ENCODE measurements around the gene PBX4.

PBX4 gene

DNA sequence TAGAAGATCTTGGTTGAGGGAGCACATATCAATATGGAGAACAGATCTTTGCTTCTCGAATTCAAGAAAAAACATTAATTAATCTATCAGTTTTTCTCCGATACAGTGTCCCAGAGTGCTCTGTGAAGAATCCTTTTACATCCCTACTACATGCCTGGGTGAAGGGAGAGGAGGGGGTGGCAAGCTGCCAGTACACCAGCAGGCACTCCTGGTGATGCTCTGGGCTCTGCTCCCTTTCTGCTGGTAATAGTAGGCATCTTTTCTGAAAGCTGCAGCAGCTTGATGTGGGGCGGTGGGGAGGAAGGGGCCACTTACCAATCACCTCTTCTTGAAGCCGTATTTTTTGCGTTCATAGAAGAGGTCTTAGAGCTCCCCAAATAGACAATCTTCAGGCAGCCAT lies 30.7 kb downstream of the PBX4 start:
- no peak for DNase-seq

DNA sequence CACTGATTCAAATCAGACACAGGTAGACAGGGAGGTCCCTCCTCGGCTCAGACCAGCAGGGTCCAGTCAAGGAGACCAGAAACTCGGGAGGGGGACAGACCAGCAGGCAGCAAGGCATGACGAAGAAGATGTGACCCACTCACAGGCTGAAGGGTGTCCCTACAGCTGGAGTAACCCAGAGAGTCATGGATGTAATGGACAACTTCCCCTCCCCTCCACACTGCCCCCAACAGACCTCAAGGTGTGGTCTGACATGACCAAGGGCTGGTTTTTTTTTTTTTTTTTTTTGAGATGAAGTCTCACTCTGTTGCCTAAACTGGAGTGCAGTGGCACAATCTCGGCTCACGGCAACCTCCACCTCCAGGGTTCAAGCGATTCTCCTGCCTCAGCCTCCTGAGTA lies 34.1 kb downstream of the PBX4 start:
- no peak for DNase-seq

DNA sequence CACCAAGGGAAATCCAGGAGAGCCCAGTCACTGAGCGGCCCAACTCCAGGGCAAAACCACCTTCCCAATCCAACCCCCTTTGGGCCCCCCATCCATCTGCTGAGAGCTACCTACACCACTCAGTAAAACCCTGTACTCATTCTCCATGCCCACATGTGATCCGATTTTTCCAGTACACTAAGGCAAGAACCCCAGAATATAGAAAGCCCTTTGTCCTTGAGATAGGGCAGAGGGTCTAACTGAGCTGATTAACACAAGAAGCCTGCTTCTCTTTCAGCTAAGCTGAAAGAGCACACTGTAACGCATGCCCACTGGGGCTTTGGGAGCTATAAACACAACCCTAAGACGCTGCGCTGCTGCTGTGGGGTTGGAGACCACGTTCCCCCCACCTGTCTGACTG lies 36.0 kb downstream of the PBX4 start:
- no peak for DNase-seq

DNA sequence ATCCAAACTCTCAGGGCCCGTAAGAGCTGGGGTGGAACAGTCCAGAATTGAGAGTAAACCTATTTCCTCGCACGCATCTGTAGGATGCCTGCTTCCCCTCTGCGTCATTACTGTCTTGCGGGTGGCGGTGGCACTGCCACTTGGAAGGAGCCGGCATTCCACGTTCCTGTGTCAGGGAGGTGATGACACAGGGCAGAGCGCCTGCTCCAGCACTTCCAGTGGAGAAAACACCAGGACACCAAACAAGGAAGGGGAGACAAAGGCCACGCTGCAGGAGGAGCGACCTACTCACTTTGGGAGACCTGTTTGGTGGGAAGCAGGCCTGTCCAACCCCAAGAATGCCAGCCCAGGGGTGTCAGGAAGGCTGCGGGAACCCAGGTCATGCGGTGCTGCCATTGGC lies 37.1 kb downstream of the PBX4 start:
- no peak for DNase-seq

DNA sequence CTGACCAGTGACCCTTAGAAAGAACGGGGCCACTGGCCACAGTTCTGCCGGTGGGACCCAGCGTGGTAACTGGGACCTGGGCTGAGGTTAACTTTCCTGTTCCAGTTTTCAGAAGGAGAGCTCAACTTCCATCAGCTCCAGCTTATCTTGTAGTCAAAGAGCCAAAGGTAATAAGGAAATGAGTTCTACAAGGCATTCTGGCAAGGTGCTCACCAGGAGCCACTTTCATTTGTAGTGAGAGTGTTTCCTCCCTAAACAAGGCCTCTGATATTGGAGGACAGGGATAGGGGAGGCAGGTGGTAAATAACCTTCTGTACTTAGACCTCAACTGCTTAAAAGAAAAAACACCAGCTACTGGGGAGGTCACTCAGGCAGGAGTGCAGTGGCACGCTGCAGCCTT lies 38.1 kb downstream of the PBX4 start:
- DNase-seq, result no peak

DNA sequence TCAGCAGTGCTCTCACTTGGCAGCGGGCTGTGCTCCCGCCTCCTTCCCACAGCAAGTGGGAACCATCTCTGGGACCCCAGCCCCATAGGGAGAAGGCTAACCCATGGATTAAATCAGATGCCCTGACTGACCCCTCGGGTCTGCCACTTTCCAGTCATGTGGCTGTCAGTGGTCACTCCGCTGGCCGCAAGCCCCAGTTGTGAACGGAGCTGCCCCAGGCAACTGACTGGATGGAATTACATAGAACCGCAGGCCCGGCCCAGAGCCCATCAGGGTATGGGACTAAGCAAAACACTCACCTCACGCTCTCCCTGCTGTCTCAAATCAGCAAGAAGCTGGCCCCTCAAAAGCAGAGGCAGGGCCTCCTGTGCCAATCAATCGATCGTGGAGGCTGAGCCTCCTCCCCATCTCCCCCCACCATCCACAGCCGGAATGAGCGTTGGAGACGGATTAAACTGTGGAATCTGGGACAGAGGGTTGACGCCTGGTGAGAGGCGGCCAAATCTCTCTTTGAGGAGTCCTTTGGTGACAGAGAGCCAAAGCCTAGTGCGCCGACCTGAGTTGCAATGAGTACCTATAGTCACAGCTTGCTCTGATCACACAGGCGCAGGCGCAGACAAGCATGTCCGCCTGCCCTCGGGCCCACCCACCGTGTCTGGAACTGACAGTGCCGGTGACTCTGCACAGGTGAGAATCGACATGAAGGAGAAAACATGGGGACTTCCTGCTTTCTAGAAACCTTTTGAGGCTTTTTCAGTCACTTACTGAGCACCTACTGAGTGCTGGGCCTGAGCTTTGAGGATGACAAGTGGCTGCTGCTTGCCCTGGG lies 38.7 kb downstream of the PBX4 start:
- DNase-seq, result no peak

DNA sequence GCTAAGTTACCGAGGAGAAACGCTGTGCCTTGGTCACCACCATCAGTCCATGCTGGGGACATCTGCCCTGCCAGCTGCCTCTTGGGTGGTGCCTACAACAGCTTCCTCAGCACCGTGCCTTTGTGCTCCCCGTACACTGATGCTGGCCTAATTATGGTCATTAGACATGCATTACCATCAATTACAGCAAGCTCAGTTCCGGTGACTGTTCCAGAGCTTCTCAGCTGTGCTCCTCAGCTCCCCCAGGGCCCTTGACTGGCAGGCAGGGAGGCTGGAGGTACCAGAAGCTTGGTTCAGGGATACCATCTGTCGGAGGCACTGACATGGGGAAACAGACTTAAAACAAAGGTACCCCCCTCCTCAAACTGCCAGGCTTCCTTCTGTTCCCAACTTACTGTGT lies 40.2 kb downstream of the PBX4 start:
- DNase-seq, result no peak

DNA sequence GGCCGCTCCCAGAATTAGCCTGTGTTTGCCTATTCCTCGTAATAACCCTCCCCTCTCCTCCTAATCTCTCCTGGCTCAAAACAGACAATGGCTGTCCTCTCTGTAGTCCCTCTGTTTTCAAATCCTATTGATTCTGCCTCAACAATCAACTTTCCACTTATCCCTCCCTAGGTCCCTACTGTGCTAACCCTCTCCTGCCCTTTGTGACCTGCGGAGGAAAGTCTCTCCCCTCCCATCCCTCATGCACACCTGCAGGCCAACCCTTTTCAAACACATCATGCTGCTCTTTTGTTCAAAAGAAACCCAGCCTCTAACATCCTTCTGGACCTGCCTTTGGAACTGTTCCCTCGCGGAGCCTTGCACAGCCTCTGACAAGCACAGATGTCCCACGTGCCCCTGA lies 43.1 kb downstream of the PBX4 start:
- no peak for DNase-seq

DNA sequence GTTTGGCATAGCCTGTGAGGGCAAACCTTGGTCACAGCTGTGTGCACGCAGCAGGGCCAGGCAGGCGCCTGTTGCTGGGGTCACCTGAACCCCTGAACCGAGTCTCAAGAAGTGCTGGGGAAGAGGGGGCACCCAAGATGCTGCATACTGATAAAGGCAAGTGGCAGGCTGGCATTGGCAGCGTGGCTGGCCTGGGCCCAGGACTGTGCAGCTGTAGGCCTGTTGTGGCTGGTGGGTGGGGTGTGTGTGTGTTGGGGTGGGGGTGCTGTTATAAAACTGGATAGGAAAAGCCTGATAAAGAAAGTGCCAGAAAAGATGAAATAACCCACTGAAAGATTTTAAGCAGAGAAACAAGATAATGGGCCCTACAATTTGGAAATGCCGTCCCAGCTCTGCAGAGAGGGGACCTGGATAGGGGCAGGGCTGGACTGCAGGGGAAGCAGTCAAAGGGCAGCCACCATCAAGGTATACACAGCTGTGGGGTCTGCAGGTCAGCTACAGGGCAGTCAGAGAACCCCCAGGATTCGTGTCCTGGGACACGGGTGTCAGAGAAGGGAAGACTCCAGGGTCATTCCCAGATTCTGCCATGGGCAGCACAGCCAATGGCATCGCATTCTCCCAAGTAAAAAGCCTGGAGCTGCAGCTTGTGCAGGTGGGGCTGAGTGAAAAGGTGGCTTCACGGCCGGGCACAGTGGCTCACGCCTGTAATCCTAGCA lies 47.3 kb downstream of the PBX4 start:
- no peak for DNase-seq

DNA sequence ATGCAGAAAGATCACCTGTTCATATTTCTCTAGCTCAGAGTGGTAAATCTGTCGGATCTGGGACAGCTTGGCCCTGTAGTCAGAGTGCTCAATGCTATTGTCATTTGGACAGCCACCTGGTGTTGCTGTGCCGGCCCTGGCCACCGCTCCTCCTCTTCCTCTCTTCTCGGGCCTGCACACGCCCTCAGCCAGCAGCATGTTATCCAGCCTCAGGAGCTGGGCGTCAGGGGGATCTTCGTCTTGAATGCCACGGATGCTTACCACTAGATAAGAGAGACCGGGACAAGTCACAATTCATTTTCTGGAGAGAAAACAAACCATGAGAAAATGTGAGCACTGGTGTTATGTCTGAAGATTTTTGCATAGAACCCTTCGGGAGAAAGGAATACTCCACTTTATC lies 47.9 kb downstream of the PBX4 start:
- no peak for DNase-seq

DNA sequence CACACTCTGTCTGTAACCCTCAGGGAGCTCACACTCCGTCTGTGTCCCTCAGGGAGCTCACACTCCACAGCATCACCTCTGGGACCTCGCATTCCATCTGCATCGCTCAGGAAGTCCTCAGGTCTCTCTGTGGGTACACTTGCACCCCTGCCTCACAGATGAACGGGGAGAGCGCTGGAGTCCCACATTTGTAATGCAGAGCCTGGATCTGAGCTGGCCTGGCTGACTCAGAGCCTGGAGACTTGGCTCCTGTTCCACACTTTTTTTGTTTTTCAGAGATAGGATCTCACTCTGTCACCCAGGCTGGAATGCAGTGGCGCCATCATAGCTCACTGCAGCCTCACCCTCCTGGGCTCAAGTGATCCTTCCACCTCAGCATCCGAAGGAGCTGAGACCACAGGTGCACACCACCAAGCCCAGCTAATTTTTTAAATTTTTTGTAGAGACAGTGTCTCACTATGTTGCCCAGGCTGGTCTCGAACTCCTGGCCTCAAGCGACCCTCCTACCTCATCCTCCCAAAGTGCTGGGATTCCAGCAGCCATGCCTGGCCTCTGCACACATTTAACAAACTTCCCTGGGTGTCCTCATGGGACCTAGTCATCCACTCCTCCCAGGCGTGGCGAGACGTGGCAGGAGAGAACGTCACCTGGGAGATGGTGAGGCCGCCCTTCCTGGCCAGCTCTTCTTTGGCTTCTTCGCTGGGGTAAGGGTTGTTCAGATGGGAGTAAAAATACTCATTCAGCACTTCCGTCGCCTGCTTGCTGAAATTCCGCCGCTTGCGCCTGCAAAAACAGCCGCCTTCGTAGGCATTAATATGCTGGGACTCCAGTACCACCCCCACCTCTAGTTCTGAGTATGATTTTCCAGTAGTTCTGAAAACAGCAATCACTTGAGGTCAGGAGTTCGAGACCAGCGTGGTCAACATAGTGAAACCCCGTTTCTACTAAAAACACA lies 49.4 kb downstream of the PBX4 start:
- DNase-seq, result no peak

DNA sequence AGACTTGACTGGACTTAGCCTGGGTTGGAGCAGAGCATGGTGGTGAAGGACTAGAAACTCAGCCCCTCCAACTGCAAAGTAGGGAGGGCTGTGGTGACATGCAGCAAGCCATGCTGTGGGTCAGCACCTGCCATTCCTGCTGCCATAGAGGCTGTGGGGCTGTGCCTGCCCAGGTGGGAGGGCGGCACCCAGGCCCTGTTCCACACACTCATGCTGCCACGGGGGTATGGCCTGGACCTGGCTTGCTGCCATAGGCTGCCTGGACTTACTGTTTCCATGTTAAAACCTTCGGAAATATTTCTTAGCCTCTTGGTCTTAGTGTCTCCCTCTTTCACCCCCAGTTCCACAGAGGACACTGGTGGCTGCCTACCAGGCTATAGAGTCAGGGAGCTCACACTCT lies 51.1 kb downstream of the PBX4 start:
- DNase-seq, result no peak

DNA sequence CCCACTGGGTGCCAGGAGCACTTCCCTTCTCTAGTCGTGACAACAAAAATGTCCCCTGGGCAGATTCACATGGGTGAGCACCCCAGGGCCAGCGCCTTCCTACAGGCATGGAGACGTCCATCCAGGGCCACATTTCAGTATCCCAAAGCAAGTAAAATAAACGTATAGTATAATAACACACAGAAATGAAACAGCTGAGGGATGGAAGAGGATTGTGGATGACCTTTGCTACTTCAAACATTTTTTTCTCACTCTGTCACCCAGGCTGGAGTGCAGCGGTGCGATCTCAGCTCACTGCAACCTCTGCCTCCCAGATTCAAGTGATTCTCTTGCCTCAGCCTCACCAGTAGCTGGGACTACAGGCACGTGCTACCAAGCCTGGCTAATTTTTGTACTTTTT lies 52.2 kb downstream of the PBX4 start:
- no peak for DNase-seq

DNA sequence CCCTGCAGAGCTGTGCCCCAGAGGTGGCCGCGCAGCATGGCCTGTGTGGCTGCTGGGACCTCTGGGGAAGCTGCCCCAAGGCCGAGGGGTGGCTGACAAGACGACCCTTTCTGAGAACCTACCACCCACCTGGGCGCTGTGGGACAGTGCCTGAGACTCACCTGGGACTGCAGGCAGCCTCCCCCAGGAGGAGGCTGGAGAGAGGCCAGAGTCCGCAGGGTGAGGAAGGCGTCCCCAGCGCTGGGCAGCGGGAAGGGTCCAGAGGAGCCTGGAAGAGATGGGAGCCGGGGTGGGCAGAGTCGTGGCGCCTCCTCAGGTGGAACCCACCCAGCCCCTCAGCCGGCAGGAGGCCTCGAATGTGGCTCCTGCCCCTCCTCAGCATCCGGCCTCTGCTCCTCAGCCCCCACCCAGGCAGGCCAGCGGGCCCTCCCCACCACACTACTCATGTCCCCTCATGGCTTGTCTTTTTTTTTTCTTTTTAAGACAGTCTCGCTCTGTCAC lies 55.1 kb downstream of the PBX4 start:
- no peak for DNase-seq

DNA sequence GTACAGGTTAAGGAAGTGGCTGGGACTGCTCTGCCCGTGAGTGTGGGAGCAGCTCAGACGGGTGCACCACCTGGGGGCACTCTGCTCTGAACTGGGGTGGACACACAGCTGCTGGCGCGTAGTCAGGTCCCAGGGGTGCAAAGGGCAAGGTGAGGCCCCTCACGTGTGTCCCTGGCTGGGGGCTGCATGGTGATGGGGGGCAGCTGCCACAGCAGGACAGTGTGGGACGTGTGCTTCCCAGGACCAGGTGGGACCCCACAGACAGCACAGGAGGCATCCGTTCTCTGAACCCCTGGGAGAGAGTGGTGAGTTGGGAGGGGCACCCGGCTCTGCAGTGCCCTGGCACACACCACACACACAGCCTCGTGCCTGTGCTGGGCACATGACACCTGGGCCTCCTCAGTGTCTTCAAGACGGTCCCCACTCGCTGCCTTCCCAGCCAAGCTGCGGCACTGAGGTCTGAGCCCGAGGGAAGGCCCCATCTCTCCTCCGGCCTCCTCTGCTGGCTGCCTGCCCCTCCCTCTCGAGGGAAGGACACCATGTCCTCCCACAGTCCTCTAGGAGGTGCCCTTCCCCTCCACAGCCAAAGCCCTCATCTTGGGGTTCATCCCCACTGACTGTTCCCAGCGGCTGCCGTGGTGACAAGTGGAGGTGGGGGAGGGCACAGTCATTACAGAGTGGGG lies 55.7 kb downstream of the PBX4 start:
- no peak for DNase-seq

DNA sequence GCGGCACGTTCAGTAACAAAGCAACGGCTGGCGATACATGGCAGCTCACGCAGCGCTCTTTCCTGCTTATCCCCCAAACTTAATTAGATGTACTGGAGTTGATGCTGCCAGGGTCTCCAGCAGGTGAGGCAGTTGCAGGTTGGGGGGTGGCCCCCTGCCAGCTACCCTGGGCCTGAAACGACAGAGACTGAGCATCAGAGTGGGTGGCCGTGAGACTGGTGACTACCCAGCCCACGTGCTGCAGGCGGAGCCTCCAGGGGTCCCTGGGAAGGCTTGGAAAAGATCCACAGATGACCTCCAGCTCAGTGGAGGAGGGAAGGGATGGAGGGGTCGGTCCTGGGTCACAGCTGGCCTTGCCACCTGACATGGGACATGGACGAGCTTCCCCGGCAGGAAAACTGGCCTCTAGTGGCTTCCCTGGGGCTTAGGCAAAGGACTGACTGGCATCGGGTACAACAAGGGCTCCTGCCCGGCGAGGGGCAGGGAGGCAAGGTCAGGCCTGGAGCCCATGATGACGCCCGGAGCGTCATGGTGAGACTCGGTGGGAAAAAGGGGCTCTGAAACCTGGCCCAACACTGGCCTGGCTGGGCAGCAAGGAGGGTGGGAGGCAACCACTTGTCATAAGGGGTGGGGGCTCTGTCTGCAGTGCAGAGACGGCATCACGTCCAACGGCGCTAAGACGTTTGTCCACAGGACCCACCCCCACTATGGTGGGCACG lies 56.4 kb downstream of the PBX4 start:
- DNase-seq, result no peak

DNA sequence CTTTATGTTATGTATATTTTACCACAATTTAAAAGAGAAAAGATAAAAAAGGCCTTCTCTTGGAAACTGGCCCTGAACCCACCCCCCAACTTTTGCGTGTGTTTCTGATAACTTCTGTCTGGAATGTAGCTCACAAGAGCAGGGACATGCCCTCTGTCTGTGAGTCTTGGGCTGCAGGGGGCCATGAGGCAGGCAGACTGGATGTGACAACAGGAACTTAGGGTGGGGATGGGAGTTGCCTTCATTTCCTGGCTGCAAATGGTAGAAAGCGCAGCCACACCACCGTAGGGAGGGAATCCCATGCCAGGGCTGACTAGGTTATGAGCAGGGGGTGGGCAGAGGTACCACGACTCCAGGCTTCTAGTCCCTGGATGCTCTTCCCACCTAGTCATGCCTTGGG lies 58.6 kb downstream of the PBX4 start:
- DNase-seq, result no peak

DNA sequence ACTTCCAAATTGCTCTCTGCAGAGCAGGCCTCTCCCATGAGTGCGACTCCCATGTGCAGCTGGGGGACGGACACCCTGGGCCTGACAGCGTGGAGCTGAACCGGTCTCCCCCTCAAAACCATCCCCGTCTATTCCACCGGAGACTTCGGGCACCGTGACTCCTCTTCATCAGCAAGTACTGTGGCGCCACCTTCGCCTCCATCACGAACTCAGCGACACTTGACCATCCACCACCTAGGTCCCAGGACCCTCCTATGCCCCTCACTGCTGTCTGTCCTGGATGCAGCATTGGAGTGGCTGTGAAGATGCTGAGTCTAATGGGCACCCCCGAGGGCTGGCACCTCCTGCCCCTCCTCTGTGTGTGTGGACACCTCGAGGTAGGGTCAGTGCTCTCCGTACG lies 59.9 kb downstream of the PBX4 start:
- no peak for DNase-seq

DNA sequence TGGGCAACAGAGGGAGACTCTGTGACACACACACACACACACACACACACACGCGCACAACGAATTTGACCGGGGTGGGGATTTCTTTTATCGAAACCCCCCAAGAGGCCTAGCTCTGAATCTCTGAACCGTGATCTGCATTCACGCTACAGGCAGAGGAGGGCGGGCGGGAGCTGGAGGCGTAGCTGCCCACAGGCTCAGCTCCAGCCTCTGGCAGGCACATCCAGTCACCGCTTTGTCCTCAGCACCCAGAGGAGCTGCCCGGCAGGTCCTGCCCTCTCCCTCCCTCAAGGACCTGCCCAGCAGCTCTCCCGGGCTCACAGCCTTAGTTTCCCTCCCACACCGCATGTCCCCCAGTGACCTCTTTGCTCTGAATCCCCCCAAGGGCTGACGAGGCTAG lies 60.4 kb downstream of the PBX4 start:
- DNase-seq, result no peak

DNA sequence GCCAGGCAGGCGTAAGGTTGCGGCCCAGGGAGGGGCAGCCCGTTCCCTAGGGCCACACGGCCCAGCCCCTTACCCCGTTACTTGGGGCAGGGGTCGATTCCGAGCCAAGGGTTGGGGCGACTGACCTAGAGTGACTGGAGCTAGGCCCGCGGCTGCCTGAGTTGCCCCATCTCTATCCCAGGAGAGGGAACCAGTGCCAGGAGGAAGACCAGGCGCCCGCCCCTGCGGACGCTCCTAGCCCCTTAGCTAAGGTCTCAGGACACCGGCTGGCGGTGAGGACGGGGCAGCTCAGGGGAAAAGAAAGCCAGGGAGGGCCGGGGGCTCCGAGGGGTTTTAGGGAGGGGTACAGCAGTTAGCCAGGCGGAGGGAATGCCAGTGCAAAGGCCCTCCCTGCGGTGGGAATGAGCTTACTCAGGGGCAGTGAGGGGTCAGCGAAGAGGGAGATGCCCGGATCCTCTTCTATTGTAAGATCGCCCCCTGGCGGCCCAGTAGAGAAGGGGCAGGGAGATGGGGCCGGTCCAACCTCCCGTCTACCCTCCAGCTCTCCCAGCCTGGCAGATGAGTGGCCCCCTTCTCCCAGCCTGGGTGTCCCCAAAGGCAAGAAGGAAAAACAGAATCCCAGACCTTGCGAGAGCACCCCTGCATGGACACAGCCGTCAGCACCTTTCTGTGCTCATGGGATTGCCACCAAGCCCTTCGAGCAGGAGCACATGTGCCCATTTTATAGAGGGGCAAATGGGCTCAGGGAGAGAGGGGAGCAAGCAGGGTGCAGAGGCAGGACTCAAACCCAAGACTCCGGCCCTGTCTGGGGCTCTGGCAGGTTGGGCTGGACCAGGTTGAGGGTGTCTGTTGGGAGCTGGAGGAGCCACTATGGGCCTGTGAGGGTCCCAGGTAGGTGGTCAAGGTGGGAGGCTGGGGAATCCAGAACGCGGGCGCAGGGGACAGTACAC lies 64.1 kb downstream of the PBX4 start:
- DNase-seq, result no peak

DNA sequence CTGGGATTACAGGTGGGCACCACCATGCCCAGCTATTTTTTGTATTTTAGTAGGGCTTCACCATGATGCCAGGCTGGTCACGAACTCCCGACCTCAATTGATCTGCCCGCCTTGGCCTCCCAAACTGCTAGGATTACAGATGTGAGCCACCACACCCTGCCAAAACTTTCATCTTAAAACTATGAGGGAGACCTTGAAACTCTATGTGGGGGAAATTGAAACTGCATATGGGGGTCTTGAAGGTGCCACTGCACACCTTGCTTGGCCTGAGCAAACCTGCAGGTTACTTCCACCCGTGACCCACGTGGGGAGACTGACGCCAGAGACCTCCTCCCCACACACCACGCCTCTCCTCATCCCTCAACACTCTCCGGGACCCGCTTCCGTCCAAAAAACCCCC lies 64.8 kb downstream of the PBX4 start:
- DNase-seq, result no peak
